SH-SY5Y (cell line): ENCODE measurements around the gene FBXO10.

Experiments used
- GATA2 ChIP-seq: IDR thresholded peaks from 2 replicates; pipeline ENCODE4 v1.6.1; 2011; ENCODE audit warnings: mild to moderate bottlenecking, low read depth, low read length
- GATA3 ChIP-seq: IDR thresholded peaks from 2 replicates; pipeline ENCODE4 v1.6.1; 2011; ENCODE audit warnings: low read depth, mild to moderate bottlenecking, low read length, moderate library complexity

- TF ChIP-seq GATA2, result no peak
- TF ChIP-seq GATA3, result no peak
These were observed 20.3 kb upstream of the FBXO10 start for GRCh38 chr9:37596504-37596903.
